ENCODE measurements around the gene ANKRD11.

GRCh38 chr16:89369266-89369895 lies 121.0 kb downstream of the ANKRD11 start:
- TF ChIP-seq EZH2phosphoT487 (IDR thresholded peaks at IDR 0.05; ENCODE audit: borderline replicate concordance, low read length) (no peak), CTCF (IDR thresholded peaks at IDR 0.05; ENCODE audit: low read depth, low read length, poor library complexity, severe bottlenecking) (no peak)

All from DOHH2 (cell line).